ENCODE results near the gene LIMS2.
A peak's percentile ranks its signal among the peaks of the same experiment; 100 is the strongest.

Gene LIMS2

DNA sequence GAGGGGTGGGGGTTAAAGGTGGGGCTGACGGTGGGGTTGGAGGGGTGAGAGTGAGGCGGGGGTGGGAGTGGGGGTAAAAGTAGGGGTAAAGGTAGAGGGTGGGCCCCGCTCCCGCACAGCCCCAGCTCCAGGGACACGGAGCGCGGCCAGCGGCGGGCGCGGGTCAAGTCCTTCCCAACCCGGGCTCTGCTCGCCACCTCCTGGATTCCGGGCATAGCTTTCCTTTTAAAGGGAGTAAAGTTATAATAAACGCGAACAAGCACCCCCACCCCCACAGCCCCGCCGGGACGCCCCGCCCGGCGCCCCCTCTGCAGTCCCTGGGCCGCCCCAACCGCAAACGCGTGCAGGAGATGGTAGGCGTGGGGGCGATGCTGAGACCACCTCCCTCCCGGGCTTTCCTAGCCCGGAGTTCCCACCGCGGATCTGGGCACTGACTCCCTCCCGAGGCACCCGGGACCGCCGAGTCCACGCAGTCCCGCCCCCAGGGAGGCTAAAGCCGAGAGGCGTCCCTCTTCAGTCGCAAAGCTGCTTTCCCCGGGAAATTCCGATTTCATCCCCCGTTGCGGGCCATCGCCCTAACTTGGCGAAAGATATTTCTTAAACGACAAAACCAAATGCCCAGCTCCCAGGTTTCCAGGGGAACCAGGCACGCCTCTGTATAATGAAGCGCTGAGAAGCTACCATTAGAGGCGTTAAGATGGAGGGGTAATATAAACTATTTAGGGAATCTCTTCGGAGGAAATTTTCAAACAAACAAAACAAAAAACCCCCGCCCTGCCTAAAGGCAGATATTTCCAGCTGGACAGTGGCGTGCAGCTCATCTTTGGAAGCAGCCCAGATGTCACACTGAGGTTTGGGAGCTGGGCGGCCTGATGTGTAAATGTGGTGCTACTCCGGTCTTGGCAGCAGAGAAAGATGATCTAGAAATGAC is at the start of gene LIMS2:
LIMS2 (minus strand) TSS at position 200 of the 931 bp plus-strand sequence. CDS start 506 bp downstream, outside the sequence.
- no peak for DNase-seq

GRCh38 chr2:127722807-127723206 is 47.5 kb upstream of the LIMS2 start:
- DNase-seq: no peak

- no peak for DNase-seq
Measured at GRCh38 chr2:127721978-127722355, 46.6 kb upstream of the LIMS2 start.

DNA sequence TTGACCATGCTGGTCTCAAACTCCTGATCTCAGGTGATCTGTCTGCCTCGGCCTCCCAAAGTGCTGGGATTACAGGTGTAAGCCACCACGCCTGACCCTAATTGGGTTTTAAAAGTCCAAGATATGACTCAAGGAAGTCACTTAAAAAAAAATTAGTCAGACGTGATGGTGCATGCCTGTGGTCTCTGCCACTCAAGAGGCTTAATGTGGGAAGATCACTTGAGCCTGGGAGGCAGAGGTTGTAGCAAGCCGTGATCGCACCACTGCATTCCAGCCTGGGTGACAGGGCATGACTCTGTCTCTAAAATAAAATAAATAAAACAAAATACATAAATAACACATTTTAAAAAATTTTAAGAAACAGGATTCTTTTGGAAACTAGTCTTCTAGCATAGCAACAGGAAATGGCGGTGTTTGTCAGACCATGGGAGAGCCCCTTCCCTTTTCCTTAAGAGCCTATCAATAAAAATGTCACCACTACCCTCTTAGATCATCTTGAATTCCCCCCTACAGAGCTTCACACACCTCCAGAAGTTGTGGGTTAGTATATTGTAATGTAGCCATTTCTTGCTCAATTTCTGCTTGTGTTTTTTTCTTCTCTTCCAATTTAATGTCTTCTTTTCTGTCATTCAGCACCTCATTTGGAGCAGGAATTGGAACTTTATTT is 46.1 kb upstream of the LIMS2 start:
- DNase-seq: no peak

GRCh38 chr2:127719301-127720218 is 44.2 kb upstream of the LIMS2 start:
- no peak for DNase-seq

GRCh38 chr2:127718271-127718670 is 42.9 kb upstream of the LIMS2 start:
- DNase-seq: no peak

DNA sequence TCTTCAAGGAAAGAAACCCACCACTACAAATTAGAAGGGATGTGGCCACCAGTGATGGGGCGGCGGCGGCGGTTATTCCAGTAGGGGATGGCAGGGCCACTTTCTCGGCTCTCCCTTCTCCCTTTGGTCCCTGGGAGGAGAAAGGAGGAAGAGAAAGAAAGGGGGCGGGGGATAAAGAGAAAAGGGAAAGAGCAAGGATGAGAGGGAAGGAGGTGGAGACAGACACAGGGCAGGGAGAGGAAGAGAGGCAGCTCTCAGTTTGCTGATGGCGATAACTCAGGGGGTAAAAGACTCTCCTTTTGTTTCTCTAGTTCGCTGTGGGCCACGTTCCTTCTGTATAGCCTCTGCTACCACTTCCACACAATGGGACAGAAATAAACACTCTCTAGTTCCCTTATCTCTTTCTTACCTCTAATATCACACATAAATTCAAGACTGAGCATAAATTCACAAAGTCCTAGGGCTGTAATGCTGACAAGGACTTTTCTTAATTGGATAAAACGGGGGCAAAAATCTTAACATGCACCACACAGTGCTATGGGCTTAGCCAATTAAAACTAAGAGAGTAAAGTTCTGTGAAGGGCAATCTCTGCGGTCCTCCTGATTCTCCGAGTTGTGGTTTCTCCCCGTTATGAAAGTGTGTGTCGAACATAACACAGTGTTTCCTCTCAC is 40.6 kb upstream of the LIMS2 start:
- DNase-seq: no peak

DNA sequence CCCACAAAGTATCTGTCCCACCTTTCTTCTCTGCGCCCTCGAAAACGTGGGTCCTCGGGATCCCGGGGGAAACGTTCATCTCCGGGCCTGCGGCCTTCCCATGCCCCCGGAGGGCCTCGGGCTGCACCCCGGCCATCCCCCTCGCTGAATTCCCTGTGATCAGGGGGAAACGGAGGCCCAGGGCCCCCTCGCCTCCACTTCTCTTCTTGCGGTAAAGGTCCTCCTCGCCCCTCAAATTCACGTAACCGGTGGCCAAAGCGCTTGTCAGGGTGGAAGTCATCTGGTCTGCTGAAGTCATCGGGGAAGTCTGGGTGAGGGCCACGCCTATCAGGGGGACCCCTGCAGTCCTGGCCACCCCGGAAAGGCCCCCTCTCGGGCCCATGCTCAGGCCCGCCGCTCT is 38.2 kb upstream of the LIMS2 start:
- no peak for DNase-seq

- no peak for DNase-seq
Measured at GRCh38 chr2:127712999-127713398, 37.7 kb upstream of the LIMS2 start.

- no peak for DNase-seq
Measured at GRCh38 chr2:127709336-127709735, 34.0 kb upstream of the LIMS2 start.

DNA sequence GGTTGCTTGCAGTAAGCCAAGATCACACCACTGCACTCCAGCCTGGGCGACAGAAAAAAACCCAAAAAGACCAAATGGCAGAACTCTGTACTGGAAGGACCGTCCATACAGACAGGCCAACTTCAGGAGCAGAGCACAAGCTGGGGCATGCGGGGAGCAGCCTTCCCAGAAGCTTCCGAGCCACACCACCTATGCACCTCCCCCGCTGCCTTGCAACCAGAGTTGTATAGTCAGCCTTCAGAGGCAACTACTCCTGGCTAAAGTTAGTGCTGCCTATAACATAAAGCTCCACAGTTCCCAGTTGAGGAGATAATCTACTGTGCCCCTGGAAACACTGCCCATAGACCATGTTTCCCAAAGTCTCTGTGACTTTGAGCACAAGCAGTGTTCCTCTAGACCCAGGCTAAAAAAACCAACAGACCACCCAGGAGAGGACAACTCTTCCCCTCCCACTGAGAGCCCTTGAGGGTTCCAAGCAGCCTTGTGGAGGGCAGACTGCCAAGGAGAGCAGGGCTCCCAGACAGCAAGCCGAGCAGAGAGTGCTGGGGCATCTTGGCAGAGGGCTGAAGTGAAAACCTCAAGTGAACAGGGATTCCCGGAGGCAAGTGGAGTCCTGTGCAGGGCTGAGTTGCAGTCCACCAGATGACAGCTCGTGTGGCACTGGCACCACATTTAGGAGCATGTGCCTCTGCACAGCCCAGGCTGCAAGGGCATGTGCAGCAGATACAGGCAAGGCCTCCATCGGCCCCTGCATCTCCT is 32.7 kb upstream of the LIMS2 start:
- no peak for DNase-seq

DNA sequence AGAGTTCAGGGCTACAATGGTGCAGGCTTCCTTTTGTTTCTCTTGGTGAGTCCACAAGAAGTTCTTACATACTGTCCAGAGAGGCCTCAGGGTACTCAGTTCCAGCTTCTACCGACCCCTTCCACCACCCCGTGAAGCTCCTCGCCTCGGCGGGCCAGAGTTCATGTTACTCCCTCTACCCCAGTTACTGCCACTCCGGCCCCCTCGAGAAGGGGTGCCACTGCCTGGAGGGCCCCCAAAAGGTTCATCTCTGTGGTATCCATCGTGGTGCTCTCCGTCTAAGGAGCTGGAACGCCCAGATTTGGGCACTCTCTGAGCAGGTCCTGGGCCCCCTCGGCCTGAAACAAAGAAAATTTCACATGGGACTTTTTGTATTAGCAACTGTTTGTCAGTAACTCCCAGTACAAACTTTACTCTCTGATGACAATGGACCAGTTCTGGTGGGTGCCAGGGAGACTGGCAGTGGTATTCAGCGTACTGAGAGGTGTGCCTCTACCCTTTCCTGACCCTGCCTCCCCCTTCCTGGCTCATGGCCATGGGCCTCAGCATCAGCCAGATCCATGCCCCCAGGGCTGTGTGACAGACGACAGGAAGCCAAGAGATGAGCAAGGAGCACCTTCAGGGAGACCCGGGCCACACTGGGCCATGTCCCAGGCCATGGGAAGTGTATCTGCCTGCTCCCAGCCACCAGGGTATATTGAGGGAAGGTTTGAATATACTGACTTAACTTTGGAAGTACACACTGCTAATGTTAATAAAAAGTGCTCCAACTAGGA is 31.1 kb upstream of the LIMS2 start:
- no peak for DNase-seq

DNA sequence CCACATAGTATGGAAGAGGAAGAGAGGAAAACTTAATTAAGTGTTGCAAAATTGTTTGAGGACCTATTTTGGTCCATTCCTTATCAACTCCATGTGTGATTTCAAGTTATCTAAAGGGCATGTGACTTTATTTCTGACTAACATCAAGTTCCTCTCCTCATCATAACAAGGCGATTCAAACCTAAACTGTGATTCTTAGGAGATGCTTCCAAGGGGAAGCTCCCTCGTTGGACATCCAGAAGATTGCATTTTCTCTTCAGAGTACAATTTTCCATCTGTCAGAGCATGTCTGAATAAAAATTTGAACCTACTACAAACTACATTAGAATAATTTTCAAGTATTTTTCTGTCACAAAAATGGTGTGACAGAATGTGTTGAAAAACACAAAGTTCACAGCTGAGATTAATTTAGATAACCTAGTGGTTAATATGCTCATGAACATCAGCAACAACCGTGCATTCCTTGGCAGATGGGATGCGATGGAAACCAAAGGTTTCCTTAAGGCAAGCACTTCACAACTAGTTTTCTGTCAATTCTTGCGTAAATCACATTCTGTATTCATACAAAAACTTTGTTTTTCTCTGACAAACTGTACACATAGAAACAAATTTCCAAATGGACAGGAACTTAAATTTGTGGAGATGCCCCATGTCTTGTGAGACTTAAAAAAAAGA is 30.2 kb upstream of the LIMS2 start:
- no peak for DNase-seq

- DNase-seq: no peak
Measured at GRCh38 chr2:127704641-127705390, 29.5 kb upstream of the LIMS2 start.

DNA sequence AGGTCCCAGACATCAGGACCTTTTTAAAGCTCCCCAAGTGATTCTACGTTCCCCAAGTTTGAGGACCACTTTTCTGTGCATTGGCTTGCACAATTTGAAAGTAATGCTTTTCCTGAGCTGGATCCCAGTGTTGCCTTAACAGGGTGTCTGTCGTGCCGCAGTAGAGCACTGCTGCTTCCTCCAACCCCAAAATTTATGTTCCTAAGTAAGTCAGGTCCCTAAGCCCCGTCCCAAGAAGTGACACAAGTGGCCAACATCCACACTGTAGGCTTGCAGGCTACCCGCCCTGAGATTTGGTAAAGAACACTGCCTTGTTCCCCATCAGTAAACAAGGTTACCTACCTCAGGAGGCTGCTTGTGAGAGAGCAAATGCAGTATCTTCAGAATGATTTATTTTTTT is 28.0 kb upstream of the LIMS2 start:
- DNase-seq: no peak

DNA sequence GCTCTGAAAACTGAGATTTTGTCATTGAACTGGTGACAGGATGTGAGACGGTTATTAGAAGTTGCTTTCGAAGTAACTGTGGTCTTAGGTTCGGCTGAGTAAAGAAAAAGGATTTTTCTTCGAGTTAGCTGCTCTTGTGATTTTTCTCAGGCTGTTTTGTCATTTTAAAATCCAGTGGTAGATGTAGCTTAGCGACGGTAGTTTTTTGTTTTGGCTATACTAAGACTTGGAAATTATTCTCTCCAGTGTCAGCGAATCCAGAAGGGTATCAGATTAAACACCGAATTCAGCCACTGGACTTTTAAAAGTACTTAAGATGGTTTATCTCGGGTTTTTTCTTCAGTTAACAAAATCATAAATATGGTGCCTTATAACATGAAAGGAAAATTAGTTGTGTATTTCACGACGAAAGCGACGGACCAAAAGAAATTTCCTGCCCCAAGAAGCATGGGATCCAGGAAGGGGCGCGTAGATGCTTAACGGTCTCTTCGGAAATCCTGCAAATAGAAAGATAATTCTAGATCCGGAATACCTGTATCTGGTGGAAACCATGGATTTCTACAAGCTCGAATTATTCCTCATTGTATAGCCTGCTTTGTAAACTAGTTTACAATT is 27.2 kb upstream of the LIMS2 start:
- no peak for DNase-seq

GRCh38 chr2:127701651-127702394 is 26.5 kb upstream of the LIMS2 start:
- peak; percentile 12 for DNase-seq

DNA sequence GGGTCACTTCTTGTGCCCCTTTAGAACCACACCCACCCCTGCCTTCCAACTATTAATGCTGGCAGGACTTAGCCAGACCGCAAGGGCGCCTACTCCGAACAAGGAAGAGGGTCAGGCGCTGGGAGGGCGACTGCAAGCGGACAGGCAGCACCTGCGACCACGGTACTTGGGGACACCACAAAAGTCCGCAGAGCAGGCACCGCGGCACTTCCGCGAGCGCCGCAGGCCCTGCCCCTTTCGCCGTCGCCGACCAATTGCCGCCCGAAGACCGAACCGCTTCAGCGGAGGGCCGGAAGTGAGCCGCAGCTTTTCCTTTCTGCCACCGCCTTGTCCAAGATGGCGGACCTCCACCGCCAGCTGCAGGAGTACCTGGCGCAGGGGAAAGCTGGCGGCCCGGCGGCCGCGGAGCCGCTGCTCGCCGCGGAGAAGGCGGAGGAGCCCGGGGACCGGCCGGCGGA is 25.9 kb upstream of the LIMS2 start, which contains the start of gene SFT2D3:
SFT2D3 (plus strand) TSS at position 305 of the 458 bp plus-strand sequence; CDS start at position 337, 32 bp downstream.
- peak; percentile 75 for DNase-seq

Measured in SHP77 treated with DMSO at 0.1 percent for 48 hours (cell line).